ENCODE measurements around the gene MACO1. TPM values are rescaled to one million over a fixed set of nuclear protein-coding genes. Genes with fewer than 3 reads are reported as not detected.
A peak's percentile ranks its signal among the peaks of the same experiment; 100 is the strongest.

Gene MACO1
- total and polyA plus RNA-seq, 9 of the 15 experiments (the other 6 are each of a cell fraction or from before 2014, with no cell fraction given) = 4.6 to 28.4 (median 21.7) TPM

- TF ChIP-seq MYC (IDR thresholded peaks at IDR 0.05; ENCODE audit: low read depth, low read length) (peak; percentile 74), MYC (CRISPR knock-in tag; IDR thresholded peaks at IDR 0.05; ENCODE audit: borderline replicate concordance, low read depth) (peak; percentile 35; the same call in 1 of the 2 replicates), LCOR (CRISPR knock-in tag; IDR thresholded peaks at IDR 0.05) (peak; percentile 7; the same call in 1 of the 2 replicates), ZNF140 (CRISPR knock-in tag; IDR thresholded peaks at IDR 0.05) (no peak), ZNF764 (CRISPR knock-in tag; IDR thresholded peaks at IDR 0.05; ENCODE audit: low read depth) (no peak), MAFF (IDR thresholded peaks at IDR 0.05; ENCODE audit: low read length) (peak; percentile 64; the same call in 1 of the 2 replicates), ZBTB40 (IDR thresholded peaks at IDR 0.05) (peak; percentile 25; the same call in 1 of the 2 replicates), ZBTB40 (CRISPR knock-in tag; IDR thresholded peaks at IDR 0.05) (no peak), MYNN (IDR thresholded peaks at IDR 0.05) (peak; percentile 53; the same call in 1 of the 2 replicates), MYNN (CRISPR knock-in tag; IDR thresholded peaks at IDR 0.05) (no peak), MAFK (IDR thresholded peaks at IDR 0.05; ENCODE audit: low read length) (peak; percentile 67), GABPB1 (CRISPR knock-in tag; IDR thresholded peaks at IDR 0.05) (0 out of 2 replicates have a peak, but pooled peaks have one; percentile 4), ZFX (CRISPR knock-in tag; IDR thresholded peaks at IDR 0.05) (peak; percentile 84), MITF (IDR thresholded peaks at IDR 0.05) (peak; percentile 61; the same call in 1 of the 2 replicates)
Observed at GRCh38 chr1:25549273-25550154, 118.8 kb downstream of the MACO1 start (continued).

Data from K562 (cell line).